OCI-LY3 (cell line): Measurements from ENCODE around the gene KLHL40.

Experiments
- H2AFZ ChIP-seq: fragments of 200-600, 300-600 bp; shearing (Covaris generic); 2 replicates; pipeline ENCODE4 v1.6.0; 2014; ENCODE audit warnings: antibody characterized with exemption, low read depth, low read length
- H3K27ac ChIP-seq: fragments of 200-600, 300-600 bp; sonication (generic); 2 replicates; pipeline ENCODE4 v1.5.1; 2014; ENCODE audit warnings: mild to moderate bottlenecking, low read length, moderate library complexity, mixed read lengths
- H3K27me3 ChIP-seq: fragments of 200-600, 300-600 bp; sonication (generic); 2 replicates; pipeline ENCODE4 v1.6.1; 2014; ENCODE audit warnings: low read depth, low read length, mixed read lengths
- H3K36me3 ChIP-seq: fragments of 200-600, 300-600 bp; sonication (generic); replicated peaks from 2 replicates; pipeline ENCODE3; 2014; ENCODE audit warnings: low read depth, low read length, mixed read lengths
- H3K4me1 ChIP-seq: fragments of 300-600, 200-600 bp; sonication (generic); 2 replicates; pipeline ENCODE4 v1.6.1; 2014; ENCODE audit warnings: low read length, mixed read lengths
- H3K4me2 ChIP-seq: fragments of 200-600, 300-600 bp; sonication (generic); 2 replicates; pipeline ENCODE4 v1.6.1; 2014; ENCODE audit warnings: low read length, mixed read lengths
- H3K4me3 ChIP-seq: fragments of 300-600, 200-600 bp; sonication (generic); 2 replicates; pipeline ENCODE4 v1.5.1; 2014; ENCODE audit warnings: antibody characterized with exemption, mild to moderate bottlenecking, low read length, moderate library complexity
- H3K79me2 ChIP-seq: fragments of 300-600, 200-600 bp; shearing (Covaris generic); 2 replicates; pipeline ENCODE4 v1.6.1; 2014; ENCODE audit warnings: mild to moderate bottlenecking, low read length, mixed read lengths
- H3K9ac ChIP-seq: fragments of 300-600, 200-600 bp; shearing (Covaris generic); 2 replicates; pipeline ENCODE4 v1.6.0; 2014; ENCODE audit warnings: mild to moderate bottlenecking, low read length, moderate library complexity
- H3K9me3 ChIP-seq: fragments of 200-600, 300-600 bp; shearing (Covaris generic); 2 replicates; pipeline ENCODE4 v1.6.1; 2014; ENCODE audit warnings: low read length, mixed read lengths; ENCODE audit not compliant: insufficient read depth
- H4K20me1 ChIP-seq: fragments of 200-600, 300-600 bp; sonication (generic); 2 replicates; pipeline ENCODE4 v1.6.1; 2016; ENCODE audit warnings: low read length, mixed read lengths; ENCODE audit not compliant: insufficient read depth
- CTCF ChIP-seq: fragments of 200-600, 300-600 bp; sonication (generic); IDR thresholded peaks from 2 replicates; pipeline ENCODE4 v1.5.1; 2014; ENCODE audit warnings: antibody characterized with exemption, low read length, low read depth
- EZH2phosphoT487 ChIP-seq: fragments of 200-600 bp; shearing (Covaris generic); IDR thresholded peaks from 2 replicates; pipeline ENCODE4 v1.6.1; 2018; ENCODE audit warnings: antibody characterized with exemption, mixed run types, low read depth

The KLHL40 gene

GRCh38 chr3:42710323-42711021 is 25.1 kb downstream of the KLHL40 start:
- Histone ChIP-seq H4K20me1 (no peaks in the 10 kb centered on the region), H3K9ac (no peak overlapping the region), H3K27me3 (peaks cover 28% of the 10 kb centered on the region; the same call in 1 of the 2 replicates), H3K4me3 (no peak overlapping the region), H3K27ac (no peak overlapping the region), H3K9me3 (no peaks in the 10 kb centered on the region), H3K4me2 (no peak overlapping the region), H3K79me2 (no peaks in the 10 kb centered on the region), H3K36me3 (no peaks in the 10 kb centered on the region), H3K4me1 (no peaks in the 10 kb centered on the region), H2AFZ (no peak overlapping the region)
- TF ChIP-seq CTCF = no peak
- no peak for TF ChIP-seq EZH2phosphoT487

- Histone ChIP-seq H3K4me3 (no peak overlapping the region), H3K27ac (no peak overlapping the region), H3K79me2 (no peaks in the 10 kb centered on the region), H4K20me1 (no peaks in the 10 kb centered on the region), H3K36me3 (no peaks in the 10 kb centered on the region), H3K4me1 (no peaks in the 10 kb centered on the region), H3K9me3 (no peaks in the 10 kb centered on the region), H3K4me2 (no peak overlapping the region), H3K9ac (no peak overlapping the region), H2AFZ (no peak overlapping the region), H3K27me3 (peaks cover 19% of the 10 kb centered on the region; the same call in 1 of the 2 replicates)
- TF ChIP-seq CTCF (no peak), EZH2phosphoT487 (no peak)
These were observed 26.4 kb downstream of the KLHL40 start for GRCh38 chr3:42711491-42712343.

- no peak overlapping the region for H2AFZ ChIP-seq
- peaks cover 14% of the 10 kb centered on the region; the same call in 1 of the 2 replicates for H3K27me3 ChIP-seq
- no peak overlapping the region for H3K27ac ChIP-seq
- TF ChIP-seq EZH2phosphoT487 (no peak), CTCF (no peak)
- H3K9ac ChIP-seq = no peak overlapping the region
- H3K4me2 ChIP-seq = no peak overlapping the region
- H4K20me1 ChIP-seq = no peaks in the 10 kb centered on the region
- no peak overlapping the region for H3K4me3 ChIP-seq
- no peaks in the 10 kb centered on the region for H3K4me1 ChIP-seq
- no peaks in the 10 kb centered on the region for H3K9me3 ChIP-seq
- no peaks in the 10 kb centered on the region for H3K79me2 ChIP-seq
- H3K36me3 ChIP-seq = no peaks in the 10 kb centered on the region
These were observed 27.0 kb downstream of the KLHL40 start for GRCh38 chr3:42712344-42712648.

- TF ChIP-seq CTCF (no peak), EZH2phosphoT487 (no peak)
- Histone ChIP-seq H3K36me3 (no peaks in the 10 kb centered on the region), H3K9me3 (no peaks in the 10 kb centered on the region), H3K4me3 (no peak overlapping the region), H3K27me3 (peaks cover 8% of the 10 kb centered on the region; the same call in 1 of the 2 replicates), H3K9ac (no peak overlapping the region), H2AFZ (no peak overlapping the region), H3K4me1 (no peaks in the 10 kb centered on the region), H4K20me1 (no peaks in the 10 kb centered on the region), H3K79me2 (no peaks in the 10 kb centered on the region), H3K4me2 (no peak overlapping the region), H3K27ac (no peak overlapping the region)
These were observed 27.5 kb downstream of the KLHL40 start for GRCh38 chr3:42712688-42713372.
